Heart left ventricle (tissue), 13 donors: Measurements from ENCODE around the gene PNISR.

Experiments
- POLR2A ChIP-seq, 2 donors: fragments of 450-650 bp; IDR thresholded peaks; one replicate each; pipeline ENCODE4 v1.6.1; 2017; ENCODE audit warnings: antibody characterized with exemption in 2 of 2, mild to moderate bottlenecking in 2 of 2, moderate library complexity in 2 of 2
- TF ChIP-seq, protein P1 (sequence below), 12 donors: fragments of 200-600 bp; sonication (generic) in 4 of 12; IDR thresholded peaks; one replicate each; pipeline versions ENCODE4 v1.5.0 to v1.8.0; 2018 to 2022; ENCODE audit warnings: antibody characterized with exemption in 12 of 12, mild to moderate bottlenecking in 5 of 12
- donor health status: ischemic (EF 13 %, LVEDD 7.1; RV severe dilation, severe dysfunction).
- donor health status: DM: no; HTN: yes; CAD: no.
- donor health status: DM: no; HTN: no; CAD: no.
- donor health status: ischemic (EF 25% LVEDD 6.9; RV normal size, moderate dysfunction).
- donor health status: ischemic (EF 25% LVEDD 5.7; RV mildly dilated, moderate dysfunction).
- donor health status: ischemic (EF 35%, LVEDD 5.7; RV mildly dilated, moderate dysfunction).
- donor health status: nonischemic (EF 11% LVEDD 7.7; RV severe dilation, severe dysfunction).
- donor health status: DM: yes; HTN: yes; CAD: no.
- donor health status: PGD.
- donor health status: ischemic (EF 29% LVEDD 5.4; RV normal size, mild dysfunction).
- donor health status: nonischemic (EF 23%, LVEDD 6.1; RV moderate dilation, normal function).

DNA sequence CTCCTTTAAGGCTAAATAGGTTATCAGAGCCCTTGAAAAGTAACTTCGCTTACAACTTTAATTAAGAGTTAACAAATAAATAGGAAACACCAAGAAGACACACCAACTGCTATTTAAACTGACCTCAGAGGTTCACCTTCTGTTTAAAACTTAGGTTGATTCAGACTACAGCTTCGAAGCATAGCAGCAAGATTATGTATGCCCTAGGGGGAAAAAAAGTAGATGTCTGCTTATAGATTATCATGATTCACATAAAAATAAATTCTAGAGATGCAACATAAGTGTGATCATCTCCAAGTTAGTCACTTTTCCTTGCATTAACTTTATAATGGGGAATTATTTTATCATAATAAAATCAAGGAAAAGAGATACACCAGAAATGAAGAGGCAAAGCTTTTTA is 8.9 kb downstream of the PNISR start:
- TF ChIP-seq, protein P1, sequence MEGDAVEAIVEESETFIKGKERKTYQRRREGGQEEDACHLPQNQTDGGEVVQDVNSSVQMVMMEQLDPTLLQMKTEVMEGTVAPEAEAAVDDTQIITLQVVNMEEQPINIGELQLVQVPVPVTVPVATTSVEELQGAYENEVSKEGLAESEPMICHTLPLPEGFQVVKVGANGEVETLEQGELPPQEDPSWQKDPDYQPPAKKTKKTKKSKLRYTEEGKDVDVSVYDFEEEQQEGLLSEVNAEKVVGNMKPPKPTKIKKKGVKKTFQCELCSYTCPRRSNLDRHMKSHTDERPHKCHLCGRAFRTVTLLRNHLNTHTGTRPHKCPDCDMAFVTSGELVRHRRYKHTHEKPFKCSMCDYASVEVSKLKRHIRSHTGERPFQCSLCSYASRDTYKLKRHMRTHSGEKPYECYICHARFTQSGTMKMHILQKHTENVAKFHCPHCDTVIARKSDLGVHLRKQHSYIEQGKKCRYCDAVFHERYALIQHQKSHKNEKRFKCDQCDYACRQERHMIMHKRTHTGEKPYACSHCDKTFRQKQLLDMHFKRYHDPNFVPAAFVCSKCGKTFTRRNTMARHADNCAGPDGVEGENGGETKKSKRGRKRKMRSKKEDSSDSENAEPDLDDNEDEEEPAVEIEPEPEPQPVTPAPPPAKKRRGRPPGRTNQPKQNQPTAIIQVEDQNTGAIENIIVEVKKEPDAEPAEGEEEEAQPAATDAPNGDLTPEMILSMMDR (IDR thresholded peaks at IDR 0.05): no peak
- TF ChIP-seq POLR2A (IDR thresholded peaks at IDR 0.05): no peak
